Vagina (tissue), 2 donors: Measurements from ENCODE around the gene RGS19. TPM values are rescaled to one million over a fixed set of nuclear protein-coding genes. Genes with fewer than 3 reads are reported as not detected.

ENCODE experiments used
- DNase-seq, 2 donors: peaks; one replicate each; pipeline ENCODE4 v3.0.0-alpha.2; 2017; ENCODE audit errors: extremely low spot score in 2 of 2
- H3K27ac ChIP-seq: fragments of 200-600 bp; sonication (generic); one replicate; pipeline ENCODE4 v1.5.1; 2019
- H3K27me3 ChIP-seq: fragments of 200-600 bp; sonication (generic); one replicate; pipeline ENCODE4 v1.5.1; 2019
- H3K36me3 ChIP-seq, 2 donors: fragments of 200-600 bp; sonication (generic); one replicate each; pipeline ENCODE4 v1.5.1; 2017 to 2019
- H3K4me1 ChIP-seq: fragments of 200-600 bp; sonication (generic); one replicate; pipeline ENCODE4 v1.5.1; 2019
- H3K4me3 ChIP-seq, 2 donors: fragments of 200-600 bp; sonication (generic); 1 replicate in 1 of 2; 2 replicates in 1 of 2; pipeline ENCODE4 v1.5.1; 2016 to 2019
- H3K9me3 ChIP-seq: fragments of 200-600 bp; sonication (generic); one replicate; pipeline ENCODE4 v1.5.1; 2019
- POLR2A ChIP-seq, 2 donors: fragments of 450-650 bp; IDR thresholded peaks; one replicate each; pipeline ENCODE4 v1.6.1; 2017; ENCODE audit warnings: antibody characterized with exemption in 2 of 2, mild to moderate bottlenecking in 2 of 2, moderate library complexity in 2 of 2
- POLR2AphosphoS5 ChIP-seq, 2 donors: sonication (generic); formaldehyde crosslinking; IDR thresholded peaks; one replicate each; pipeline ENCODE4 v1.9.0; 2017; ENCODE audit warnings: antibody characterized with exemption in 2 of 2, mild to moderate bottlenecking in 2 of 2, low read depth in 1 of 2; ENCODE audit not compliant: insufficient read depth in 1 of 2
- intact Hi-C: fragments of 100-400 bp; cut with DNase I; formaldehyde crosslinking; loops from one replicate; pipeline ENCODE4 v1.15.1; 2023
- total RNA-seq: library from RNA; depleted of rRNA; stranded (reverse); fragments of >200 nt; gene quantifications from one replicate; pipeline ENCODE4 v1.2.3, GENCODE V29; 2016
- TF ChIP-seq, protein P1 (sequence below), 3 experiments: fragments of 450-650 bp in 2 of 3; fragments of 200-600 bp in 1 of 3; sonication (generic) in 1 of 3; IDR thresholded peaks; one replicate each; pipeline ENCODE4 v1.5.1; 2017 to 2019; ENCODE audit warnings: antibody characterized with exemption in 3 of 3, mild to moderate bottlenecking in 2 of 3, moderate library complexity in 2 of 3

RGS19 gene
- total RNA-seq, 1 donor from 2014 or later: 20.6 TPM

- DNase-seq: no peak
- no peaks in the 10 kb centered on the region for H3K27me3 ChIP-seq
- H3K4me1 ChIP-seq: peaks cover 39% of the 10 kb centered on the region
- intact Hi-C loops: no loop called here
- H3K27ac ChIP-seq: peak within 1 kb of the TSS; percentile 78
- no peak for TF ChIP-seq POLR2A (IDR thresholded peaks at IDR 0.05)
- TF ChIP-seq, protein P1, sequence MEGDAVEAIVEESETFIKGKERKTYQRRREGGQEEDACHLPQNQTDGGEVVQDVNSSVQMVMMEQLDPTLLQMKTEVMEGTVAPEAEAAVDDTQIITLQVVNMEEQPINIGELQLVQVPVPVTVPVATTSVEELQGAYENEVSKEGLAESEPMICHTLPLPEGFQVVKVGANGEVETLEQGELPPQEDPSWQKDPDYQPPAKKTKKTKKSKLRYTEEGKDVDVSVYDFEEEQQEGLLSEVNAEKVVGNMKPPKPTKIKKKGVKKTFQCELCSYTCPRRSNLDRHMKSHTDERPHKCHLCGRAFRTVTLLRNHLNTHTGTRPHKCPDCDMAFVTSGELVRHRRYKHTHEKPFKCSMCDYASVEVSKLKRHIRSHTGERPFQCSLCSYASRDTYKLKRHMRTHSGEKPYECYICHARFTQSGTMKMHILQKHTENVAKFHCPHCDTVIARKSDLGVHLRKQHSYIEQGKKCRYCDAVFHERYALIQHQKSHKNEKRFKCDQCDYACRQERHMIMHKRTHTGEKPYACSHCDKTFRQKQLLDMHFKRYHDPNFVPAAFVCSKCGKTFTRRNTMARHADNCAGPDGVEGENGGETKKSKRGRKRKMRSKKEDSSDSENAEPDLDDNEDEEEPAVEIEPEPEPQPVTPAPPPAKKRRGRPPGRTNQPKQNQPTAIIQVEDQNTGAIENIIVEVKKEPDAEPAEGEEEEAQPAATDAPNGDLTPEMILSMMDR (IDR thresholded peaks at IDR 0.05): no peak
- TF ChIP-seq POLR2AphosphoS5 (IDR thresholded peaks at IDR 0.05; ENCODE audit: insufficient read depth in 1 of 2, low read depth in 1 of 2): no peak
- H3K4me3 ChIP-seq: peak within 1 kb of the TSS; percentile 65 to 87
- no peaks in the 10 kb centered on the region for H3K9me3 ChIP-seq
- H3K36me3 ChIP-seq: no peaks in the 10 kb centered on the region
Observed at GRCh38 chr20:64080013-64080812, 895 bp upstream of the RGS19 start, which contains the start of gene OPRL1. Gene OPRL1 (plus strand): TSS chr20:64080082. CDS start chr20:64092721, 12,639 bp downstream.

DNA sequence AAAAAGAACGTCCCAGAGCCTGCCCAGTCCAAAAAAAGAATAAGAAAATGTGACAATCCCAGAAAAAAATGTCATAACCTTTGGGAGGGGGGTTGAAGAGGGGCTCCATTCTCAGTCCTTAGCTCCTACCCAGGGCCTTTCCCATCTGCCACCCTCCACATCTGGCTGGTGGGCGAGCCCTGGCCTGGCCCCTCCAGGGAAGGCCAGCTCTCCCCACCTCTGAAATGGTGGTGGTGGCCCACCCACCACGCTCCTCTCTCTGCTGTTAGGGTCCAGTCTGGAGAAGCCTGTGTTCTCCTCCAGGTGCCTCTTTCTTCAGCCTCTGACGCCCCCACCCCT is 415 bp downstream of the RGS19 start:
- TF ChIP-seq, protein P1 (IDR thresholded peaks at IDR 0.05): no peak
- TF ChIP-seq POLR2A (IDR thresholded peaks at IDR 0.05) (no peak), POLR2AphosphoS5 (IDR thresholded peaks at IDR 0.05; ENCODE audit: insufficient read depth in 1 of 2, low read depth in 1 of 2) (no peak)
- Histone ChIP-seq H3K4me3 (peak overlapping the region; percentile 65 to 87), H3K4me1 (peaks cover 32% of the 10 kb centered on the region), H3K36me3 (peaks cover 0 to 1% of the 10 kb centered on the region in 2 donors), H3K9me3 (no peaks in the 10 kb centered on the region), H3K27ac (peak overlapping the region; percentile 74), H3K27me3 (no peaks in the 10 kb centered on the region)
- intact Hi-C loops: no loop called here
- no peak for DNase-seq

- H3K27ac ChIP-seq: no peak overlapping the region
- intact Hi-C loops: no loop called here
Observed at GRCh38 chr20:64077876-64078551, 1.3 kb downstream of the RGS19 start.

DNA sequence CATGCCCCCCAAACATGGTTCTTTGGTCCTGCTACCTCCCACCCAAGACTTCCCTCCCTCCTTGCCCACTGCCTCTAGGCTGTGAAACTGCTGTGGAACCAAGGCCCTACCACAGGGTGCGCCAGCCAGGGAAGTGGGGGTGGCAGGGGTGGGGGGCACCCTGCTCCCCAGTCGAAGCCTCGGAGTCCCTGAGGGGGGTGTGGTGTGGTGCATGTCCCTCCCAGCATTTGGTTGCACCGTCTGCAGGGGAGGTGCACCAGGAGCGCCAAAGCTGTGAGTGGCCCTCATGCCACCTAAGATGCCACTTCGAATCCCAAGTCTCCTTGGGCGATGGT is 1.8 kb downstream of the RGS19 start:
- H3K27ac ChIP-seq: no peak overlapping the region
- H3K27me3 ChIP-seq: no peaks in the 10 kb centered on the region
- DNase-seq: no peak
- H3K4me1 ChIP-seq: peaks cover 23% of the 10 kb centered on the region
- H3K9me3 ChIP-seq: no peaks in the 10 kb centered on the region
- peaks cover 0 to 9% of the 10 kb centered on the region in 2 donors for H3K36me3 ChIP-seq
- intact Hi-C loops: no loop called here
- H3K4me3 ChIP-seq: peak overlapping the region; percentile 16 to 65
- TF ChIP-seq POLR2AphosphoS5 (IDR thresholded peaks at IDR 0.05; ENCODE audit: insufficient read depth in 1 of 2, low read depth in 1 of 2) (no peak), POLR2A (IDR thresholded peaks at IDR 0.05) (no peak)
- TF ChIP-seq, protein P1 (IDR thresholded peaks at IDR 0.05): no peak

More at GRCh38 chr20:64077876-64078551, 1.3 kb downstream of the RGS19 start:
- peaks cover 26% of the 10 kb centered on the region for H3K4me1 ChIP-seq
- peak overlapping the region; percentile 65 to 87 for H3K4me3 ChIP-seq
- TF ChIP-seq POLR2A (IDR thresholded peaks at IDR 0.05) (no peak), POLR2AphosphoS5 (IDR thresholded peaks at IDR 0.05; ENCODE audit: insufficient read depth in 1 of 2, low read depth in 1 of 2) (no peak)
- TF ChIP-seq, protein P1 (IDR thresholded peaks at IDR 0.05): no peak
- H3K27me3 ChIP-seq: no peaks in the 10 kb centered on the region
- no peaks in the 10 kb centered on the region for H3K9me3 ChIP-seq
- peaks cover 0 to 9% of the 10 kb centered on the region in 2 donors for H3K36me3 ChIP-seq
- no peak for DNase-seq

DNA sequence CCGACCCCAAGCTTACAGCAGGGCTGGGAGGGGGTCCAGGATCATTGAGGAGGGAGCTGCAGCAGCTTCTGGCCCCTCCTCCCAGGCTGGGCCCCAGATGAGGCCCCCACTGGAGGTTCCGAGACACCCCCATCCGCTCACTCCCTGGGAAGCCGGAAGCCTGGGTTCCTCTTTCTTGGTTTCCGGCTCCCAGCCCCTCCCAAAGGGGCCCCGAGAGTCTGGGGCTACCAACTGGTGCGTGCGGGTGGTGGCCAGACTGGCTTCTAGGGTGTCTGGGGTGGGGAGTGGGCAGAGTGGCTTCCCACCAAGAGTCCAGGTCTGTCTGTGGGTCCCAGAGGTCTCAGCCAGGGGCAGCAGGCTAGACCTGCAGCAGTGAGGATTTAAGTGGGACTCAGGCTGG is 2.2 kb downstream of the RGS19 start:
- peak overlapping the region; percentile 16 to 65 for H3K4me3 ChIP-seq
- H3K4me1 ChIP-seq: peaks cover 23% of the 10 kb centered on the region
- no peak for DNase-seq
- H3K27me3 ChIP-seq: no peaks in the 10 kb centered on the region
- intact Hi-C loops: no loop called here
- H3K36me3 ChIP-seq: peaks cover 0 to 9% of the 10 kb centered on the region in 2 donors
- TF ChIP-seq POLR2A (IDR thresholded peaks at IDR 0.05) (no peak), POLR2AphosphoS5 (IDR thresholded peaks at IDR 0.05; ENCODE audit: insufficient read depth in 1 of 2, low read depth in 1 of 2) (no peak)
- TF ChIP-seq, protein P1 (IDR thresholded peaks at IDR 0.05): no peak
- no peak overlapping the region for H3K27ac ChIP-seq
- no peaks in the 10 kb centered on the region for H3K9me3 ChIP-seq
